ENCODE results near the gene MED12L. TPM values are rescaled to one million over a fixed set of nuclear protein-coding genes. Genes with fewer than 3 reads are reported as not detected.
"Not testable (repeated sequence)": the region's sequence is repeated elsewhere in the genome, so short reads cannot be mapped to it uniquely, and the experiment has no call there.

The MED12L gene
- total RNA-seq, 1 experiment from 2014 or later: 3.0 TPM

DNA sequence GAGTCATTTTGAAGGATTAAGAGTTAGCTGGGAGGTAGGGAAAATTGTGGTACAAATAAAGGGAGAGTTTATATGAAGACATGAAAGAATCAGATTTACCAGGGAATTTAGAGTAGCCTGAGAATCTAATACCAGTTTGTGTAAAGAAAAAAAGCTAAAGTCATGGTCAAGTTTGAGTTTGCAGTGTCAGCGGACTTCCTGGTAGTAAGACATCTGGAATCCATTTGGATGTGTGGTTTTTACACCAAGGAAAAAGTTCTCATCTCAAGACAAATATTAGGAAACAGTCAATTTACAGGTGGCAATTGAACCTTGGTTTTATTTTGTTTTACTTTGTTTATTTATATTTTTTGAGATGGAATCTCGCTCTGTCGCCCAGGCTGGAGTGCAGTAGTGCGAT lies 300.6 kb downstream of the MED12L start:
- intact Hi-C loops (cut with micrococcal nuclease; ENCODE audit: unreplicated experiment): no loop called here
- no peak for TF ChIP-seq EZH2 (IDR thresholded peaks at IDR 0.05; ENCODE audit: low read depth)
- TF ChIP-seq, protein P1, sequence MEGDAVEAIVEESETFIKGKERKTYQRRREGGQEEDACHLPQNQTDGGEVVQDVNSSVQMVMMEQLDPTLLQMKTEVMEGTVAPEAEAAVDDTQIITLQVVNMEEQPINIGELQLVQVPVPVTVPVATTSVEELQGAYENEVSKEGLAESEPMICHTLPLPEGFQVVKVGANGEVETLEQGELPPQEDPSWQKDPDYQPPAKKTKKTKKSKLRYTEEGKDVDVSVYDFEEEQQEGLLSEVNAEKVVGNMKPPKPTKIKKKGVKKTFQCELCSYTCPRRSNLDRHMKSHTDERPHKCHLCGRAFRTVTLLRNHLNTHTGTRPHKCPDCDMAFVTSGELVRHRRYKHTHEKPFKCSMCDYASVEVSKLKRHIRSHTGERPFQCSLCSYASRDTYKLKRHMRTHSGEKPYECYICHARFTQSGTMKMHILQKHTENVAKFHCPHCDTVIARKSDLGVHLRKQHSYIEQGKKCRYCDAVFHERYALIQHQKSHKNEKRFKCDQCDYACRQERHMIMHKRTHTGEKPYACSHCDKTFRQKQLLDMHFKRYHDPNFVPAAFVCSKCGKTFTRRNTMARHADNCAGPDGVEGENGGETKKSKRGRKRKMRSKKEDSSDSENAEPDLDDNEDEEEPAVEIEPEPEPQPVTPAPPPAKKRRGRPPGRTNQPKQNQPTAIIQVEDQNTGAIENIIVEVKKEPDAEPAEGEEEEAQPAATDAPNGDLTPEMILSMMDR (conservative IDR thresholded peaks at IDR 0.05): no peak
- Histone ChIP-seq H4K20me1 (ENCODE audit: insufficient read depth) (no peaks in the 10 kb centered on the region), H2AFZ (no peak overlapping the region), H3K9me2 (ENCODE audit: insufficient read depth) (no peaks in the 10 kb centered on the region), H3K4me3 (no peak overlapping the region), H3K4me1 (replicated peaks; ENCODE audit: insufficient read depth) (no peaks in the 10 kb centered on the region), H3K36me3 (ENCODE audit: low read depth) (no peaks in the 10 kb centered on the region), H3K27ac (no peak overlapping the region), H3K9me3 (ENCODE audit: insufficient read depth, low read depth) (no peaks in the 10 kb centered on the region), H3K79me2 (ENCODE audit: low read depth) (no peaks in the 10 kb centered on the region), H3K27me3 (ENCODE audit: insufficient read depth, low read depth) (no peaks in the 10 kb centered on the region), H3K4me2 (no peak overlapping the region), H3F3A (ENCODE audit: insufficient read depth, low read depth) (no peaks in the 10 kb centered on the region)
- BruUV-seq (replicated peaks): no TSS peak
- CTCF ChIA-PET: interaction anchor here (0.6 kb wide), 1 partner anchor 14 kb away, joined by 3 read pairs; no protein-coding TSS in a partner anchor
- no peak for DNase-seq
- POLR2A ChIA-PET (ENCODE audit: unreplicated experiment): no interaction called here

DNA sequence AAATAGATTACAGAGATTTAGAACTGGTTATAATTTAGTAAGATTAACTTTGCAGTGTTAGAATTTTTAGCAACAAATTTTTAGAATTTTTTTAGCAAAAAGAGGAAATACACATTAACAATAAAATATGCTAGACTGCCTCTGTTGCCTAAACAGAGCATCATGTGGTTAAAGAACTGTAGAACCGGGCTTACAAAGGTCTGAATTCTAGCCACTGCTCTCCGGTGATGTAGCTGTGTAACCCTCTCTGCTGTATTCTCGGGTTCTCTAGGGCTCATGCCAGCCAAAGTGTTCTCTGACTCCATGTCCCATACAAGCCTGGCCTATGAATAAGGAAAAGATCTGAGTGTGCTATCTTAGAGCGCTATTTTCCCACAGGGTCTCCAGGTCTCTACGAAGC lies 302.0 kb downstream of the MED12L start:
- Histone ChIP-seq H3F3A (ENCODE audit: insufficient read depth, low read depth) (no peaks in the 10 kb centered on the region), H3K36me3 (ENCODE audit: low read depth) (no peaks in the 10 kb centered on the region), H3K4me3 (no peak overlapping the region), H3K27me3 (ENCODE audit: insufficient read depth, low read depth) (no peaks in the 10 kb centered on the region), H3K9me2 (ENCODE audit: insufficient read depth) (no peaks in the 10 kb centered on the region), H3K4me1 (replicated peaks; ENCODE audit: insufficient read depth) (no peaks in the 10 kb centered on the region), H3K9me3 (ENCODE audit: insufficient read depth, low read depth) (no peaks in the 10 kb centered on the region), H3K27ac (no peak overlapping the region), H4K20me1 (ENCODE audit: insufficient read depth) (no peaks in the 10 kb centered on the region), H3K79me2 (ENCODE audit: low read depth) (no peaks in the 10 kb centered on the region), H2AFZ (no peak overlapping the region), H3K4me2 (no peak overlapping the region)
- intact Hi-C loops (cut with micrococcal nuclease; ENCODE audit: unreplicated experiment): no loop called here
- ChIA-PET POLR2A (ENCODE audit: unreplicated experiment) (no interaction called here), CTCF (no interaction called here)
- no TSS peak for BruUV-seq (replicated peaks)
- no peak for TF ChIP-seq EZH2 (IDR thresholded peaks at IDR 0.05; ENCODE audit: low read depth)
- DNase-seq: no peak

- Histone ChIP-seq H4K20me1 (ENCODE audit: insufficient read depth) (no peaks in the 10 kb centered on the region), H3K27ac (no peak overlapping the region), H3F3A (ENCODE audit: insufficient read depth, low read depth) (no peaks in the 10 kb centered on the region), H3K9me2 (ENCODE audit: insufficient read depth) (no peaks in the 10 kb centered on the region), H3K79me2 (ENCODE audit: low read depth) (no peaks in the 10 kb centered on the region), H3K4me3 (no peak overlapping the region), H3K27me3 (ENCODE audit: insufficient read depth, low read depth) (no peaks in the 10 kb centered on the region), H3K36me3 (ENCODE audit: low read depth) (no peaks in the 10 kb centered on the region), H2AFZ (no peak overlapping the region), H3K4me2 (no peak overlapping the region), H3K4me1 (replicated peaks; ENCODE audit: insufficient read depth) (no peaks in the 10 kb centered on the region), H3K9me3 (ENCODE audit: insufficient read depth, low read depth) (no peaks in the 10 kb centered on the region)
- DNase-seq: no peak
- ChIA-PET POLR2A (ENCODE audit: unreplicated experiment) (interaction anchor here (1.0 kb wide), 1 partner anchor 407 kb away, joined by 5 read pairs; no protein-coding TSS in a partner anchor), CTCF (no interaction called here)
- no peak for TF ChIP-seq EZH2 (IDR thresholded peaks at IDR 0.05; ENCODE audit: low read depth)
- TF ChIP-seq, protein P1 (conservative IDR thresholded peaks at IDR 0.05): no peak
- intact Hi-C loops (cut with micrococcal nuclease; ENCODE audit: unreplicated experiment): no loop called here
- no TSS peak for BruUV-seq (replicated peaks)
These were observed 302.4 kb downstream of the MED12L start for GRCh38 chr3:151387842-151388241.

- POLR2A ChIA-PET (ENCODE audit: unreplicated experiment): no interaction called here
- intact Hi-C loops (cut with micrococcal nuclease; ENCODE audit: unreplicated experiment): no loop called here
- H3K4me1 ChIP-seq (replicated peaks; ENCODE audit: insufficient read depth): peaks cover 12% of the 10 kb centered on the region
- no peak overlapping the region for H3K27ac ChIP-seq
- H3K4me2 ChIP-seq: no peak overlapping the region
- H4K20me1 ChIP-seq (ENCODE audit: insufficient read depth): no peaks in the 10 kb centered on the region
- no TSS peak for BruUV-seq (replicated peaks)
- H3F3A ChIP-seq (ENCODE audit: insufficient read depth, low read depth): no peaks in the 10 kb centered on the region
- DNase-seq: no peak
- no peak overlapping the region for H2AFZ ChIP-seq
- CTCF ChIA-PET: no interaction called here
- no peaks in the 10 kb centered on the region for H3K9me2 ChIP-seq (ENCODE audit: insufficient read depth)
- TF ChIP-seq EZH2 (IDR thresholded peaks at IDR 0.05; ENCODE audit: low read depth): no peak
- TF ChIP-seq, protein P1 (conservative IDR thresholded peaks at IDR 0.05): no peak
- H3K79me2 ChIP-seq (ENCODE audit: low read depth): no peaks in the 10 kb centered on the region
- no peaks in the 10 kb centered on the region for H3K36me3 ChIP-seq (ENCODE audit: low read depth)
- no peak overlapping the region for H3K4me3 ChIP-seq
- no peaks in the 10 kb centered on the region for H3K9me3 ChIP-seq (ENCODE audit: insufficient read depth, low read depth)
- H3K27me3 ChIP-seq (ENCODE audit: insufficient read depth, low read depth): no peaks in the 10 kb centered on the region
These were observed 306.3 kb downstream of the MED12L start for GRCh38 chr3:151391720-151392119.

DNA sequence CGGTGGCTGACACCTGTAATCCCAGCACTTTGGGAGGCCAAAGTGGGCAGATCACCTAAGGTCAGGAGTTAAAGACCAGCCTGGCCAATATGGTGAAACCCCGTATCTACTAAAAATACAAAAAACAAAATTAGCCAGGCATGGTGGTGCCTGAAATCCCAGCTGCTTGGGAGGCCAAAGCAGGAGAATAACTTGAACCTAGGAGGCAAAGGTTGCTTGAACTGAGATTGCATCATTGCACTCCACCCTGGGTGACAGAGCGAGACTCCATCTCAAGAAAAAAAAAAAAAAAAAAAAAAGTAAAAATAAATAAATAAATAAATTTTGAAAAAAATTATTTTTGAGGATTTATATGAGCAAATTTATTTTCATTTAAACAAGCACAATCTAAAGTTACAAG lies 306.7 kb downstream of the MED12L start:
- H3K9me3 ChIP-seq (ENCODE audit: insufficient read depth, low read depth); BruUV-seq (replicated peaks); DNase-seq; H4K20me1 ChIP-seq (ENCODE audit: insufficient read depth); intact Hi-C loops (cut with micrococcal nuclease; ENCODE audit: unreplicated experiment); H3K27ac ChIP-seq; H3K36me3 ChIP-seq (ENCODE audit: low read depth); H3K4me2 ChIP-seq; H2AFZ ChIP-seq; H3K9me2 ChIP-seq (ENCODE audit: insufficient read depth); CTCF ChIA-PET; H3K27me3 ChIP-seq (ENCODE audit: insufficient read depth, low read depth); H3F3A ChIP-seq (ENCODE audit: insufficient read depth, low read depth); POLR2A ChIA-PET (ENCODE audit: unreplicated experiment); H3K4me3 ChIP-seq; H3K79me2 ChIP-seq (ENCODE audit: low read depth): not testable (repeated sequence)
- peaks cover 12% of the 10 kb centered on the region for H3K4me1 ChIP-seq (replicated peaks; ENCODE audit: insufficient read depth)
